Activated CD4-positive, CD25-positive, alpha-beta regulatory T cell treated with anti-CD3 and anti-CD28 coated beads, Interleukin-2, amount 50 U/mL, for 16 hours (primary cell): ENCODE results near the gene ZNF581.
A peak's percentile ranks its signal among the peaks of the same experiment; 100 is the strongest.

ENCODE experiments used
- DNase-seq: peaks from one replicate; pipeline ENCODE4 v3.0.0-alpha.2; 2020; ENCODE audit warnings: low read depth, low spot score

Gene ZNF581

DNA sequence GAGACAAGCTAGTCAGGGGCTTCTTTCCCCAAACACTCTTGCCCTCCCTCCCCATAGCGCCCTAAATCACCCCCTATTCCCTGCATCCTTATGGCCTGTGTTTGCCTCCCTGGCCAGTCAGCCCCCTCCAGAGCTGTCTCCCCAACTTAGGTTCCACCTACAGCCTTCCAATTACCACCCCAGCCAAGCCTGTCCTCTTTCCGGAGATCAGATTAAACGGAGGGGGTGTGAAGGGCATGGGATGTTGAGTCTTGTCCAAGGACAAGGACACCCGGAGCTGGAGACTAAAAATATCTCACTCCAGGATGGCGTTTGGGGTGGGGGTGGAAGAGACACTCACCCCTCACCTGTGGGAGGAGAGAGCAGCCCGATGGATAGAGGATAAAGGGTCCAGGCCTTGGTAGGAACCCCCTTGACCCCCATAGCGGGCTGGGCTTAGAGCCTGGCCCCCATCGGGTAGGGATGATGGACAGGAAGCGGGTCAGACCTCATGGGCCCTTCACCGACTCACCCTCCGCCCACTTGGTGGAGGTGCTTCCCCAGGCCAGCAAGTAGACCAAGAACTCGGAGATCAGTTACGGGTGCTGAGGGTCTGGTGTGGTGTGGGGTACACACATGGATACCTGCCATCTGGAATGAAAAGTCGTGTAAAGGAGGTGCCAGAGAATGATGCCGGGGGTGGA is 32.0 kb upstream of the ZNF581 start:
- DNase-seq, result no peak

DNA sequence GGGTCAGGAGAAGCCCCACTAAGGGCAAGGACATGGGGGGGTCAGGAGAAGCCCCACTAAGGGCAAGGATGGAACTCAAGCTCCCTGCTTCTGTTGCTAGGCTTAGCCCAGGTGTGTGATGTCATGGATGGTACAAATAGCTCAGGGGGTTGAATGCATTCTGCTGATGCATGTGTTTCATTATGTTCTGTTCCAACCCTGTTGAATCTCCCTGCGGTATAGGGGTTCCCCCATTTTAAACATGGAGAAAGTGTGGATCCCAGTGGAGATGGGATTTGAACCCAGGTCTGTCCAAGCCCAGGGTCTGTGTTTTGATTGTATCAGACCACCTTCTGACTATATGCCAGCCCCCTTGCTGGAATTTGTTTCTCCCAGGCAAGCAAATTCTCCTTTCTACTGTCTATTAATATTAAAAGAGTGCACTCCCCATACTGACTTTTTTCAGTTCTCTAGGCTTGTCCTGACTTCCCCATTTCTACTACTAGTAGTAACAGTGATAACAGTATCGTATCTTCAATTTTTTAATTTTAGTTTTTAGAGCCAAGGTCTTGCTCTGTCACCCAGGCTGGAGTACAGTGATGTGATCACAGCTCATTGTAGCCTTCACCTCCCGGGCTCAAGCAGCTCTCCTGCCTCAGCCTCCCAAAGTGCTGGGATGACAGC is 31.3 kb upstream of the ZNF581 start:
- no peak for DNase-seq

DNA sequence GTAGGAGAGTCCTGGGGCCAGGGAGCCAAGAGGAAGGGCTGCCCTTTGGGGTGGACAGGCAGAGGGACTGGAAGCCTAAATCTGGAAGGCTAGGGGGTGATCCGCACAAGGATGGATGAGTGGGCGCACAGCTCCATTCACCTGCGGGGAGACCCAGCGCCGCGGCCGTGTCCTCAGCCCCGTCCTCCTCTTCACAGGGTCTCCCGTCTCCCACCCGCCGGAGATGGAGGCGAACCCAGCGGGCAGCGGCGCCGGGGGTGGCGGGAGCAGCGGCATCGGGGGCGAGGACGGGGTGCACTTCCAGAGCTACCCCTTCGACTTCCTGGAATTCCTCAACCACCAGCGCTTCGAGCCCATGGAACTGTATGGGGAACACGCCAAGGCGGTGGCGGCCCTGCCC is 30.1 kb upstream of the ZNF581 start:
- DNase-seq, result no peak

DNA sequence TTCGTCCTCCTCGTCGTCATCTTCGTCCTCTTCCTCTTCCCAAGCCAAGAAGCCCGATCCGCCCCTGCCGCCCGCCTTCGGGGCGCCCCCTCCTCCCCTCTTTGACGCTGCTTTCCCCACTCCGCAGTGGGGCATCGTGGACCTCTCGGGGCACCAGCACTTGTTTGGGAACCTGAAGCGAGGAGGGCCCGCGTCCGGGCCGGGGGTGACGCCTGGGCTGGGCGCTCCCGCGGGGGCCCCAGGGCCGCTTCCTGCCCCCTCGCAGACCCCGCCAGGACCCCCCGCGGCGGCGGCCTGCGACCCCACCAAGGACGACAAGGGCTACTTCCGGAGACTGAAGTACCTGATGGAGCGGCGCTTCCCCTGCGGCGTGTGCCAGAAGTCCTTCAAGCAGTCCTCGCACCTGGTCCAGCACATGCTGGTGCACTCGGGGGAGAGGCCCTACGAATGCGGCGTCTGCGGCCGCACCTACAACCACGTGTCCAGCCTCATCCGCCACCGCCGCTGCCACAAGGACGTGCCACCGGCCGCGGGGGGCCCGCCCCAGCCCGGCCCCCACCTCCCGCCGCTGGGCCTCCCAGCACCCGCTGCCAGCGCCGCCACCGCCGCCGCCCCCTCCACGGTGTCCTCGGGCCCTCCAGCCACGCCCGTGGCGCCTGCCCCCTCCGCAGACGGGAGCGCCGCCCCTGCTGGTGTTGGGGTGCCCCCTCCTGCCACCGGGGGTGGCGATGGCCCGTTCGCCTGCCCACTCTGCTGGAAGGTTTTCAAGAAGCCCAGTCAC is 29.3 kb upstream of the ZNF581 start:
- DNase-seq, result no peak

DNA sequence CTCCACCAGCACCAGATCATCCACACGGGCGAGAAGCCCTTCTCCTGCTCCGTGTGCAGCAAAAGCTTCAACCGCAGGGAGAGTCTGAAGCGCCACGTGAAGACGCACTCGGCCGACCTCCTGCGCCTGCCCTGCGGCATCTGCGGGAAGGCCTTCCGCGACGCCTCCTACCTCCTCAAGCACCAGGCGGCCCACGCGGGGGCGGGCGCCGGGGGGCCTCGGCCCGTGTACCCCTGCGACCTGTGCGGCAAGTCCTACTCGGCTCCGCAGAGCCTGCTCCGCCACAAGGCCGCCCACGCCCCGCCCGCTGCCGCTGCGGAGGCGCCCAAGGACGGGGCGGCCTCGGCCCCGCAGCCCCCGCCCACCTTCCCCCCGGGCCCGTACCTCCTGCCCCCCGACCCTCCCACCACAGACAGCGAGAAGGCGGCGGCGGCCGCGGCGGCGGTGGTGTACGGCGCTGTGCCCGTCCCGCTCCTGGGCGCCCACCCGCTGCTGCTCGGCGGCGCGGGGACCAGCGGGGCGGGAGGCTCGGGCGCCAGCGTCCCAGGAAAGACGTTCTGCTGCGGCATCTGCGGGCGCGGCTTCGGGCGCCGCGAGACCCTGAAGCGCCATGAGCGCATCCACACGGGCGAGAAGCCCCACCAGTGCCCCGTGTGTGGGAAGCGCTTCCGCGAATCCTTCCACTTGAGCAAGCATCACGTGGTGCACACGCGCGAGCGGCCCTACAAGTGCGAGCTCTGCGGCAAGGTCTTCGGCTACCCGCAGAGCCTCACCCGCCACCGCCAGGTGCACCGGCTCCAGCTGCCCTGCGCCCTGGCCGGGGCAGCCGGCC is 28.5 kb upstream of the ZNF581 start:
- DNase-seq, result no peak

DNA sequence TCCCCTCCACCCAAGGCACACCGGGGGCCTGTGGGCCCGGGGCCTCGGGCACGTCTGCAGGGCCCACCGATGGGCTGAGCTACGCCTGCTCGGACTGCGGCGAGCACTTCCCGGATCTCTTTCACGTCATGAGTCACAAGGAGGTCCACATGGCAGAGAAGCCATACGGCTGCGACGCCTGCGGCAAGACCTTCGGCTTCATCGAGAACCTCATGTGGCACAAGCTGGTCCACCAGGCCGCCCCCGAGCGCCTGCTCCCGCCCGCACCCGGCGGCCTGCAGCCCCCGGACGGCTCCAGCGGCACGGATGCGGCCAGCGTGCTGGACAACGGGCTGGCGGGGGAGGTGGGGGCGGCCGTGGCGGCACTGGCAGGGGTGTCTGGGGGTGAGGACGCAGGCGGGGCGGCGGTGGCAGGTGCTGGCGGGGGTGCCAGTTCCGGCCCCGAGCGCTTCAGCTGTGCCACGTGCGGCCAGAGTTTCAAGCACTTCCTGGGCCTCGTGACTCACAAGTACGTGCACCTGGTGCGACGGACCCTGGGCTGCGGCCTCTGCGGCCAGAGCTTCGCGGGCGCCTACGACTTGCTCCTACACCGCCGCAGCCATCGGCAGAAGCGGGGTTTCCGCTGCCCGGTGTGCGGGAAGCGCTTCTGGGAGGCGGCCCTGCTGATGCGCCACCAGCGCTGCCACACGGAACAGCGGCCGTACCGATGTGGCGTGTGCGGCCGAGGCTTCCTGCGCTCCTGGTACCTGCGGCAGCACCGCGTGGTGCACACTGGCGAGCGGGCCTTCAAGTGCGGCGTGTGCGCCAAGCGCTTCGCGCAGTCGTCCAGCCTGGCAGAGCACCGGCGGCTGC is 27.7 kb upstream of the ZNF581 start:
- DNase-seq, result no peak

DNA sequence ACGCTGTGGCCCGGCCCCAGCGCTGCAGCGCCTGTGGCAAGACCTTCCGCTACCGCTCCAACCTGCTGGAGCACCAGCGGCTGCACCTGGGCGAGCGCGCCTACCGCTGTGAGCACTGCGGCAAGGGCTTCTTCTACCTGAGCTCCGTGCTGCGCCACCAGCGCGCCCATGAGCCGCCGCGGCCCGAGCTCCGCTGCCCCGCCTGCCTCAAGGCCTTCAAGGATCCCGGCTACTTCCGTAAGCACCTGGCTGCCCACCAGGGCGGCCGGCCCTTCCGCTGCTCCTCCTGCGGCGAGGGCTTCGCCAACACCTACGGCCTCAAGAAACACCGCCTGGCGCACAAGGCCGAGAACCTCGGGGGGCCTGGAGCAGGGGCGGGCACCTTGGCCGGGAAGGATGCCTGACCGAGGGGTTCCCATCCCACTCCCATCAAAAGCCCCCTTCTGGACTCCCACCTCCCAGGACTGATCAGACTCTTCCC is 27.0 kb upstream of the ZNF581 start:
- no peak for DNase-seq

DNA sequence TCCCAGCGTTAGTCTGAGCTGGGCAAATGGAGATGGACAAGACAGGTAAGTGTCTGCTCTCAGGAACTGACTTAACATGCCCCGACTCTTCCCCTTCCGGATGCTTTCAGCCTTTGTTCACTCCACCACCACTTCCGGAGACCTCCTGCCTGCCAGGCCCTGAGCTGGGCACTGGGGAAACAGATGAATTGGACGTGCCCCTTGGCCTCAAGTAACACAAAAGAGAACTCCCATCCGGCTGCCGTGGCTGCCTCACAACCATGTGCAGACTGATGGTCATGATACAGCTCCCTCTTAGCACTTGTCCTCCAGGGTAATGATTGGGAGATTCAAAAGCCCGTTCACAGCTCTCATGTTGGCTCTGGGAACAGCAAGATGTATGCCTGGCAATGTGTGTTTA is 26.0 kb upstream of the ZNF581 start:
- no peak for DNase-seq

DNA sequence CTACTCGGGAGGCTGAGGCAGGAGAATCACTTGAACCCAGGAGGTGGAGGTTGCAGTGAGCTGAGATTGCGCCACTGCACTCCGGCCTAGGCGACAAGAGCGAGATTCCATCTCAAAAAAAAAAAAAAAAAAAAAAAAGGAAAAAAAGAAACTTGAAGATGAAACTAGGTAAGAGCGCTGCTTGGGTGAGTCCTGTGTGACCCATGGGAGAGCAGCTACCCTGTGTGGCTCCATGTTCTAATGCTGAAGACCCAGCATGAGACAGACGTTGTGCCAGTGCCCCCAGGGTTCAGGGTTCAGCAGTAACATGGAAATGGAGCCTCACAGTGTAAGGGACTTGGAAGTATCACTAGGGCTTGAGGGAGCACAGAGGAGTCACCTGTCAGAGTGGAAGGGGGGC is 25.0 kb upstream of the ZNF581 start:
- no peak for DNase-seq

DNA sequence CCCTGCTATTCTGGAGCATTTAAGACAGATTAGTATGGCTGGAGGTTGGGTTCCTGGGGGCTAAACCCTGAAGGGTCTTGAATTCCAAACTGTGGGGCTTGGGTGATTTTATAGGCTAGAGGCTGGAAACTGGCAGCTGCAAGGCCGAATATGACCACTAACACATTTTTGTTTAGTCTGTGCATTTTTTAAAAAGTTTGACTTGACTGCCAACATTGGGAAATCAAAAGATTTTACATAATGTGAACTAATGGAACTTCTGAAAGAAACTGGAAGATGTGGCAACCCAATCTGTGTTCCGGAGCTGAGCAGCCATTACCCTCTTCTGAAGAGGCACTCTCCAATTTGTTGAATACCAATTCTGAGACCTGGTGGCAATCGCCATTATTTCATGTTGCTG is 24.2 kb upstream of the ZNF581 start:
- DNase-seq, result no peak

DNA sequence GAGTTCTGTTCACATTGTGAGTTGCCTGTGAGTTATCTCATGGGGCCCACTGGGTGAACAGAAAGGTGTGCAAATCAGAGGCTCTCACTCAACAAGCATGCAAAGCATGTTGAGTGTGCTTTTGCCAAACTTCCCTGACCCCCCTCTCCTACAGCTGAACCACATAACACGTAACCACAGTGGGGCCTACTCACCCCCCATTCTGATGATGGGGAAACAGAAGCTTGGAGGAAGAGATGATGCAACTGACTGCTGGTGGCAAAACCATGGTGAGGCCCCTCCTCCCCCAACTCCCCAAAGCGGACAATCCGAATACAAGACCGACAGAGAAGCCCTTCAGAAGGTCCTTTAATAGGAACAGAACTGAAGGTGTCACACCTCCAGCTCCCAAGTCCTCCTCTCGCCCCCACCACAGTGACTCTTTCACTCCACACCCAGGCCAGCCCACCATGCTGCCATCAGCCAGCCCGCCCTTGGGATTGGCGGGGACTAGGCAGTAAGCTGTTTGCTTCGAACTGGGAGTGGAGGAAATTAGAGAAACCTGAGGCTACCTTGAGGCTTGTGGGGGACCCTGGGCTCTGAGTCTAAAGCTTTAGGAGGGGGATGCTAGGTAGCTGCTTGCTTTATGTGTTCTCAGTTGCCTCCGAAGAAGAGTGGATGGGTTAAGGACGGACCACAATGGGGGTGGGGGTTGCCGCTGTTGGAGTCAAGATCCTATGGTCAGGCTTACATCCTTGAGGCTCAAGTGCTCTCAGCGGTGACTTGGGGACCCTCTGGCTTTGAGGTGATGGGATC is 22.8 kb upstream of the ZNF581 start:
- no peak for DNase-seq

DNA sequence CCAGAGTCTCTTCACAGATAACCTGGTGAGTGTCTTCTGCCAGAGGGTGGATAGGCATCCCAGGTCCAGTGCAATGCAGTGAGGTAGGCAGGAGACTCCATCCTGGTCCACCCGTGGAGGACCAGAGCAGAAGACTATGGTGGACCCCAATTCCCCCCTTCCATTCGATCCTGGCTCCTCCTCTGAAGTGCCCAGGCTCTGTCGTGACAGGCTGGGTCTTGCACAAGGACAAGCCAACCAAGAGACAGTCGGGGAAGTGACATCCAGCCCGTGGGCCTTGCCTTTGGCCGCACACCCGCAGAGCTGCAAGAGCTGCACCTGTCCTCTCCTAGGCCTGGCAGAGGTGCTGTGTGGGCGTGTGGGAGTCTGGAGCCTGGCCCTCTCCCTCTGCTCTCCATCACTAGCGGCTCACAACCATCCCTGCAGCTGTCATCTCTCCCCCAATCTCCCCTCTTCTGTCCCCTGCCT is 22.2 kb upstream of the ZNF581 start:
- DNase-seq, result no peak

DNA sequence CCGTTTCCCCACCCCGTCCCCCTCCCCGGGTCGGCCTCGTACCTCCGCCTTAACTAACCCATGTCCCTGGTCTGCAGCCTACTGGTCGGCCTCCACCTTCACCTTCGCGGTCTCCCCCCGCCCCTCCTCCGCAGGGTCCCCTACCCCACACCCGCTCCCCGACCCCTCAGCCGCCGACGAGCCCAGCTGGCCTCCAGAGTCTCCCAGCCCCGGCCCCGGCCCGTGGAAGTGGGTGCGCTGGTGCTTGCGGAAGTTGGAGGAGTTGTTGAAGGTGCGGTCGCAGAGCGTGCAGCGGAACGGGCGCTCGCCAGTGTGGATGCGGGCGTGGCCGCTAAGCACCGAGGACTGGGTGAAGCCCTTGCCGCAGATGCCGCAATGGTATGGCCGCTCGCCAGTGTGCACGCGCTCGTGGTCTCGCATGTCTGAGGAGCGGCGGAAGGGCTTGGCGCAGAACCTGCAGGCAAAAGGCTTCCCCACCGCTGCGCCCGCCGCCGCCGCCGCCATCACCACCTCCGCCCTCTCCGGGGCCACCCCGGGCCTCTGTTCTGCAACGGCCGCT is 21.7 kb upstream of the ZNF581 start:
- DNase-seq, result no peak

DNA sequence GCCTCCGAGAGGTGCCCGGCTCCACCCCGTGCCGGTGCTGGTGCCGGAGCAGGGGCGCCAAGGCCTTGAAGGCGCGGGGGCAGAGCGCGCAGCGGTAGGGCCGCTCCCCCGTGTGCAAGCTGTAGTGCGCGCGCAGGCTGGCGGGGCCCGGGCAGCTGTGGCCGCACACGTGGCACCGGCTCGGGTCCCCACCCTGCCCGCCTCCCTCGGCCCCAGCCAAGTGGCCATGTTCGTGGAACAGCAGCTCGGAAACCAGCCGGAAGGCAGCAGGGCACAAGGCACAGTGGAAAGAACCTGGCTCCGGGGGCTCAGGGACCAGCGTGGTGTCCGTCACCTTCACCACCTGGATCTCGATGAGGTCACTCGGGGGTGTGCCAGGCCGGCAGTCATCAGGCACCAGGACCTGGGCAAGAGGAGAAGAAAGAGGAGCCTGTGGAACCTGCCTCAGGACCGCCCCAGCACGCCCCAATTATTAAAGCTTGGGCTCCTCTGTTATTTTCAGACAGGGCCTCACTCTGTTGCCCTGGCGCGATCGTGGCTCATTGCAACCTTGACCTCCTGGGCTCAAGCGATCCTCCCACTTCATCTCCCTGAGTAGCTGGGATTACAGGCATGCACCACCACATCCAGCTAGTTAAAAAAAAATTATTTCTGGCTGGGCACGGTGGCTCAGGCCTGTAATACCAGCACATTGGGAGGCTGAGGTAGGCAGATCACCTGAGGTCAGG is 21.0 kb upstream of the ZNF581 start:
- DNase-seq, result no peak

DNA sequence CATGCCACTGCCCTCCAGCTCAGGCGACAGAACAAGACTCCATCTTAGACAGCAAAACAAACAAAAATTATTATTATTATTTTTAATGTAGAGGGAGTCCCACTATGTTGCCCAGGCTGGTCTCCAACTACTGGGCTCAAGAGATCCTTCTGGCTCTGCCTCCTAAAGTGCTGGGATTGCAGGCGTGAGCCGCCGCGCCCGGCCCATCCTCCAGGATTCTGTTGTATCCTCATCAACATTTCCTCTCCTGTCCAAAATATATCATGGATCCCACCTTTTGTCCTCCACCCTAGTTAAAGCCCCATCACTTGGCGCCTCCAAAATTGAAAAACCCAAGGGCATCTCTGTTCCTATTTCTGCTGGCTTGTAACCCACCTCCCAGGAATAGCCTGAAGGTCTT is 20.3 kb upstream of the ZNF581 start:
- no peak for DNase-seq

DNA sequence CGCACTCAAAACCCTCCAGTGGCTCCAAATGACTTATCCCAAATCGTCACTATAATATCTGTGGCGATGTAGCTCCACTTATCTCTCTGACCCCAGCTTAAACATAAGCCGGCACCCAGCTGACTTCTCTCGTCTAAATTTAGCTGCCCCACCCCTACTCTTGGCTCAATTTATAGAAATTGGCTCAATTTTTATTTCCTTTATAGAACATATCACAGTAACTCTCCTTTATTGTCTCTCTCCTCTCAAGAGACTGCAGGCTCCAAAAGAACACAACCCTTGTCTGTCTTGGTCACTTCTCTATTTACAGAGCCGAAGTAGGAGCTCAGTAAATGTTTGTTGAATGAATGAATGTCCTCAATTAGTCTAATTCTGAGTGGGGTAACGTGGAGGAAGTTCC is 19.9 kb upstream of the ZNF581 start:
- no peak for DNase-seq

DNA sequence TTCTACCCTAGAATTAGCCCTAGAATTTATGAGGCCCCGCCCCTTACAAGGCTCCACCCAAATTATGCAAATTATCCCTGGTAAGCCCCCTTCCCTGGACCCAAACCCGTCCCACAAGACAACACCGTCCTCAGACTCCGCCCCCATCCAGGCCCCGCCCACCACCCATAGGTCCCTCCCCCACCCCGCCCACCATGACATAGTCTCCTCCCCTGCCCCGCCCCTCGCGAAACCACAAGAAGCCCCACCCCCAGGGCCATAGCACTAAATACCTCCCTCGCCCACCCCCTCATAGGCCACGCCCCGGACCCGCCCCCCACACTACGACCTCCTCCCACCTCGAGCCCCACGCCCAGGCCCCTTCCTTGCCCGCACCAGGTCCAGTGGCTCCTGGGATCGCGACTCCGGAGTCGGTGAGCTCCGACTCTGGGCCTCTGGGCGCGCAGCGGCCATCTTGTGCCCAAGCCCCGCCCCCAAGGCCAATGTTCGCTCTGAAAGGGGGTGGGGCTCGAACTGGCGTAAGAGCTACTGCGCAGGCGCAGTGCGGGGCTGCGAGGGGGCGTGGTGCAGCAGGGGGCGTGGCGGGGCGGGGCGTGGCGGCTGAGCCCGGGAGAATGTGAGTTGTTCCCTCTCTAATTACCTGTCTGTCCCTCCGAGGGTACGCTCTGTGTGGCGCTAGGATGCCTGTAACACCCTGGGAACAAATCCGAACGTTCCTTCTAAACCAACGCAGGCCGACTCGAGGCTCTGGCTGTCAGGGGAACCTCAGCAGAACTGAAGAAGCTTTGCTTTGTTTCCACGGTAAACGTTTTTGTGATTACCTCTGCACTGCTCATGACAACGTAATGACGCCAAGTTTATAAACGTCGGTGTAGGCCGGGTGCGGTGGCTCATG is 19.1 kb upstream of the ZNF581 start, which contains the start of gene ZNF784:
Gene ZNF784 (minus strand): TSS at position 458 of the 895 bp plus-strand sequence. CDS start 5 bp downstream, at position 453.
- peak; percentile 83 for DNase-seq

DNA sequence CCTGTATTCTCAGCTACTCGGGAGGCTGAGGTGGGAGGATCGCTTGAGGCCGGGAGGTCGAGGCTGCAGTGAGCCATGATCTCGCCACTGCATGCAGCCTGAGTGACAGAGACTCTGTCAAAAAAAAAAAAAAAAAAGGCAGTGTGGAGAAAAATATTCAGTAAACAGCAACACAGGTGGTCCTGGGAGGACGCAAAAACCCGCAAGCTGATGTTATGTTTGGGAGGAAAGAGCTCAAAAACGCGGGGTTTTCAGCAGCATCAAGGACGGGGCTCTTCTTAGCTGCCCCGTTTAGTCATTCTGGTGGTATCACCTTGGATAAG is 18.5 kb upstream of the ZNF581 start:
- DNase-seq, result no peak
